HG02938 (cell line): Measurements from ENCODE around the gene PARP16.

Source experiments
- ATAC-seq: cut with Tn5 transposase; IDR thresholded peaks from one replicate; pipeline ENCODE4 v1.9.1; 2021; ENCODE audit warnings: mild to moderate bottlenecking, moderate library complexity; ENCODE audit not compliant: unreplicated experiment

Gene PARP16

GRCh38 chr15:65208647-65209046, 78.0 kb downstream of the PARP16 start:
- no peak for ATAC-seq
